ENCODE data around the gene SNX1.
"Not testable (repeated sequence)": the region's sequence is repeated elsewhere in the genome, so short reads cannot be mapped to it uniquely, and the experiment has no call there.

SNX1 gene

GRCh38 chr15:64073496-64073895 is 22.3 kb upstream of the SNX1 start:
- not testable (repeated sequence) for DNase-seq

GRCh38 chr15:64082757-64083156 is 13.0 kb upstream of the SNX1 start:
- DNase-seq: no peak

GRCh38 chr15:64089543-64090280 is 6.1 kb upstream of the SNX1 start:
- DNase-seq: no peak

- DNase-seq: no peak
These were observed 5.3 kb upstream of the SNX1 start for GRCh38 chr15:64090527-64090926.

GRCh38 chr15:64092075-64092820 is 3.5 kb upstream of the SNX1 start:
- no peak for DNase-seq

GRCh38 chr15:64092864-64093626 is 2.7 kb upstream of the SNX1 start:
- peak; percentile 34 to 50 for DNase-seq

GRCh38 chr15:64093627-64094417 is 2.0 kb upstream of the SNX1 start, which contains the start of gene CIAO2A:
Gene CIAO2A, minus strand, starts transcription at chr15:64093838. Its CDS starts 70 bp downstream, at chr15:64093768.
- DNase-seq: peak; percentile 99

- DNase-seq: no peak
These were observed 369 bp upstream of the SNX1 start for GRCh38 chr15:64095431-64095794.

- no peak for DNase-seq
These were observed 1.0 kb downstream of the SNX1 start for GRCh38 chr15:64096668-64097384.

- no peak for DNase-seq
These were observed 3.6 kb downstream of the SNX1 start for GRCh38 chr15:64099379-64099778.

- no peak for DNase-seq
These were observed 5.2 kb downstream of the SNX1 start for GRCh38 chr15:64100958-64101357.

GRCh38 chr15:64102497-64102896 is 6.7 kb downstream of the SNX1 start:
- DNase-seq: no peak

- no peak for DNase-seq
These were observed 9.4 kb downstream of the SNX1 start for GRCh38 chr15:64105113-64105704.

- DNase-seq: no peak
These were observed 11.6 kb downstream of the SNX1 start for GRCh38 chr15:64107337-64107736.

- DNase-seq: not testable (repeated sequence)
These were observed 14.4 kb downstream of the SNX1 start for GRCh38 chr15:64110108-64110701.

- no peak for DNase-seq
These were observed 15.3 kb downstream of the SNX1 start for GRCh38 chr15:64110950-64111678.

GRCh38 chr15:64111679-64112050 is 15.9 kb downstream of the SNX1 start:
- DNase-seq: no peak

GRCh38 chr15:64112073-64112772 is 16.4 kb downstream of the SNX1 start:
- no peak for DNase-seq

GRCh38 chr15:64112904-64113303 is 17.1 kb downstream of the SNX1 start:
- DNase-seq: no peak
